NCI-H748 (cell line): ENCODE measurements around the gene CHMP6.

Source experiments
- DNase-seq: peaks from one replicate; lab custom pipeline; 2025; ENCODE audit not compliant: unreplicated experiment; lab: John Stamatoyannopoulos, UW

CHMP6 gene

DNA sequence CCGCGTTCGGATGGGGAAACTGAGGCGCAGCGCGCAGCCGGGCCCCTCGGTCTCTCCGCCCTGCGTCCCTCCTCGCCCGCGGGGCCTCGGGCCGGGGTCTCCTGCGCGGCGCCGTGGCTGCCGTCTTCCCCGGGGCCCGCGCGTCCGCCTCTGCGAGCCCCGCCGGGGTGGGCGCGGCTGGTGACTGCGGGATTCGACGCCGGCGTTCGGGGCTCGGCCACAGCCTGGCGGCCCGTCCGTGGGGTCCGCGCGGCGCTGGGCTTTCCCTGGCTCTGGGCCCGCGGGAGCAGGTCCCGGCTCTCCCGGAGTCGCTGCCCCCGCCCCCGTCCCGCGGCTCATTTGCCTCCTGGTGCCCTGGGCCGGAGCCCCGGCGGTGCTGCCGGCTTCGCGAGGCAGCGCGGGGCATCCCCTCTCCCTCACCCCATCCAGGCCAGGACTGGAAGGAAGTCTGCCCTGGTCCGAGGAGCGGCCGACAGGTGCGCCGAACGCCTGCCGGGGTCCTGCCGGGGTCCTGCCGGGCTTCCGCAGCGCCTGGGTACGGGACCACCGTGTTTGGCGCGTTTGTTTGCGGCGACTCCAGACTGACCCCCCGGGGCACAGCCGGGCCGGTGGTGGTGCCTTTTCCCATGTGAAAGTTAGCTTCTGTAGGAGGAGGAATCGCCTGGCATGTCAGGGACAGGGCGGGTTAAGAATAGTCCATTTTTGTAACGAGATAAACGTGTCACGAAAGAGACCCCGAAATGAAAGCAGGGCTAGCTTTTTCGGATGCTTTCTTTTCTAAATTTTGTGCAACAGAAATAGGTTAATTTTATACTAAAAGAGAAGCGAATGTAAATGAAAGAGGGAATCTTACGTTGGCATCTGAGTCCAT, 671 bp downstream of the CHMP6 start:
- DNase-seq = no peak

DNA sequence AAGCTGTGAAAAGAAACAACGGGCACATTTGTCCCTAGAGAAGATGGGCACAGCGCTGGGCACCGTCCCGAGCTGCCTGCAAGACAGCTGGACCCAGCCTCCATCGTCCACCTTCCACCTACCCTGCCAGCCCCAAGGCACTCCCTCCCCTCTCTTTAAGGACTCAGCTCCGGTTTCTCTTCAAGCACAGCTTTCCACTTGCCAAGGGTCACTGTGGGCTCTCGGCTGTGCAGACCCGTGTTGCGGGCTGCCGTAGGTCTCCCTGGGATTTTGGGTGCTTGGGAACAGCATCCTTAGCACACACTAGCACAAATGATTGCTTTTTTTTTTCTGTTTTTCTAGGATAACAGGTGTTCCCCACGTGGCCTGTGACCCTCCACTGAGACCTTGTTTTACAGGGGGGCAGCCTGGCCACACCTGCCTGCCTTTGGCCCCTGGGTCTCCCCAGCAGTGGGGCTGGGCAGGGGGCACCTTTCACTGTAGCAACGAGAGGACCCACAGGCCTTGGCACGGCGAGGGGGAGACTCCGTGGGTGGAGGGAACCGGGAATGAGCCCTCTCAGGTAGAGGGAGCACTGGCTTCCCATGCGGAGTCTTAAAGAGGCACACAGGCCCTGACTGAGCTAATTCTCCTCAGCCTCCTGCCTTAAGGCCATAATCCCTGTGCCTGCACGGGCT, 1.4 kb downstream of the CHMP6 start:
- DNase-seq = no peak

DNA sequence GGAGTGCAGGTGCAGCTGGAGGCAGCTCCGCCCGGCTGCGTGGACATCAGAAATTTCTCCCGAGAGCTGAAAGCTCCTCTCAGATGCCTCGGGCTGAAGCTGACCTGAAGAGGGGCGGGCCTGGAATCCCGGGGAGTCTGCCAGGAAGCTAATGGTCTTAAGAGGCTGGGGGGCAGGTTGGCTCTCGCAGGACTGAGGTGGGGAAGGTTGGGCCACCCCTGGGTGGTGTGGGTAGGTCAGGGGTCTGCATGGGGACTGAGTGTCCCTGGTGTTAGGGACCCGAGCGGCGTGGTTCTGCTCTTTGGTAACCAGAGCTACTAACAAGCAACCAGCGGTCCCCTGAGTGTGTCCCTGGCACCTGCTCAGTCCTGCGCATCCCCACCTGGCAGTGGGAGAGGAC, 3.5 kb downstream of the CHMP6 start:
- no peak for DNase-seq

DNA sequence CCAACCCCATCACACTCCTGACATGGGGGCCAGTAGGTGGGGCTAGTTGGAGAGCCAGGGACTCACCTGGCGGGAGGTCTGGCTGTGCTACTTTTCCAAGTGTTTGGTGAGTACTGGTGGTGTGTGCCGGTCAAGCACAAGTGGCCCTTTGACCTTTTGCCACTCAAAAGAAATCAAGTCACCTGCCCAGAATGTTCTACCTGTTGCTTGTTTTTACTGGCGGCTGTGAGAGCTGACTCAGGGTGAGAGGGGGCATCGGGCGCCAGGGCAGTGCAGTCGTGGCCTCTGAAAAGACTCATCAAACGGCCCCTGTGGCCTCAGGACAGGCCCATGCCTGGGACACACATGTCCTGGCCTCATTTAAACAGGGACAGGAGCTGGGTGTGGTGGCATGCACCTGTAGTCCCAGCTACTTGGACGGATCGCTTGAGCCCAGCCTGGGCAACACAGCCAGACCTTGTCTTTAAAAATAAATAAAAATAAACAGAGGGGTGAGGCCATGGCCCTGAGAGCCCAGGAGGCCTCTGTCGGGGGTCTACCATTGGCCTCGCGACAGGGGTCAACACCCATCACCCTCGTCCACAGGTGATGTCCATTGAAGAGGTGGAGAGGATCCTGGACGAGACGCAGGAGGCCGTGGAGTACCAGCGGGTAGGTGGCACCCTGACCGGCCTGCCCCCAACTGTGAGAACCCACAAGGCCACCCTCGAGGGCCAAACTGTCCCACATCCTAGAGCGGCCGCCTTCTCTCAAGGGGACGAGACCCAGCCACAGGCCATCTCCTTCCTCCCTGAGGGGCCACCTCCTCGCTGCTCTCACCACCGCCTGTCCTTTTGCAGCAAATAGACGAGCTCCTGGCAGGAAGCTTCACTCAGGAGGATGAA, 5.0 kb downstream of the CHMP6 start:
- no peak for DNase-seq

DNA sequence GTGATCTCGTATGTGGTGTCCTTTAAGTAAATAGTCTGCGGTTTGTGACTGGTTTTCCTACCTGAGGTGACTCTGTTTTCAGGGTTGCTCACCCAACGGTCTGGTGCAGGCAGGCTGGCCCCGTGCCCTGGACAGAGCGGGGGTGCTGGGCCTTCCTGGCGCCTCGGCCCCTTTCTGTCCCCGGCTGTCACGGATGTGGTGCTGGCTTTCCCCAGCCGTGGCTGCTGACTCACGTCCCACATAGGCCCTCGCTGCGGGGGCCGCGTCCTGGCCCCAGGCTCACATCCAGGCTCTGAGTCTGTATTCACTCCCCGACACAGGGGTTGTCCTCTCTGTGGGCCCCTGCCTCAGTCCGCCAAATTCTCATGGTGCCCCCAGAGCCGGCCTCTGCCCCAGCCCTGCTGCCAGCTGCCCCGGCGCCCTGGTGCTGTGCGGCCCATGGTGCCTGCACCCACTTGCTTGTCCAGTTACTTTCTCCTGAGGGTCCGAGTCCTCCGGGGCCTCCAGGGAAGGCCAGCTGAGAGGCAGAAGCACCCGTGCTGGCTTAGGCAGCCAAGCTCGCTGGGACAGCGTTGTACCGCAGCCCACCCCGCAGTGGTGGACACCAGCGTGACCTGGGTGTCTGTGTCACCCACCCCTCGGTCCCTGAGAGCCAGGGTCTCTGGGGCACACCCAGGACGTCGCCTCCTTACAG, 5.9 kb downstream of the CHMP6 start:
- DNase-seq = no peak

DNA sequence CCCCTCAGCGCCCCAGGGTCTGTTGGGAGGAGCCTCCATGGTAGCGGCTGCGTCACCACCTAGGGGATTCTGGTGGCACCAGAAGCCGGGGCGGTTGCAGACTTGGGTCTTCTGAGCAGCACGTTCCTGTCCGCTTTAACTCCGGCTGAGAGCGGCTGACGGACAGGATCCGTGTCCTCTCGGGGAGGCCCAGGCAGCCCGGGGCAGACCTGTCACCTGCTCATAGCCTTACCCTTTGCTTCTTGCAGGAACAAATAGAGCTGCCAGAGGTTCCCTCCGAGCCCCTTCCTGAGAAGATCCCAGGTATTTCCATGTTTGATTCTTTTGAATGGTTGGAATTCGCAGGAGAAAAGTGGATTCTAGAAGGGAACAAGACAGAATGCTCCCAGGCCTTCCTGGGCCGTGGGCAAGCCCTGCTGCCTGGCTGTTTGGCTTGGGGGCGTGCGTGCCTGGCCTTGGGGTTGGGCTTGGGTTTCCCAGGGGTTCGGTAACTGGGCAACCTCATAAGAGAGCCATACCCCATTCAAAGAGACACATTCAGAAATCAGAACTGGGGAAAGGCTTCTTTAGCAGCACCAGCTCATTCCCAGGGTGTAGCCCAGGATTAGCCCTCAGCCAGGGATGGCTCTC, 6.6 kb downstream of the CHMP6 start:
- no peak for DNase-seq

DNA sequence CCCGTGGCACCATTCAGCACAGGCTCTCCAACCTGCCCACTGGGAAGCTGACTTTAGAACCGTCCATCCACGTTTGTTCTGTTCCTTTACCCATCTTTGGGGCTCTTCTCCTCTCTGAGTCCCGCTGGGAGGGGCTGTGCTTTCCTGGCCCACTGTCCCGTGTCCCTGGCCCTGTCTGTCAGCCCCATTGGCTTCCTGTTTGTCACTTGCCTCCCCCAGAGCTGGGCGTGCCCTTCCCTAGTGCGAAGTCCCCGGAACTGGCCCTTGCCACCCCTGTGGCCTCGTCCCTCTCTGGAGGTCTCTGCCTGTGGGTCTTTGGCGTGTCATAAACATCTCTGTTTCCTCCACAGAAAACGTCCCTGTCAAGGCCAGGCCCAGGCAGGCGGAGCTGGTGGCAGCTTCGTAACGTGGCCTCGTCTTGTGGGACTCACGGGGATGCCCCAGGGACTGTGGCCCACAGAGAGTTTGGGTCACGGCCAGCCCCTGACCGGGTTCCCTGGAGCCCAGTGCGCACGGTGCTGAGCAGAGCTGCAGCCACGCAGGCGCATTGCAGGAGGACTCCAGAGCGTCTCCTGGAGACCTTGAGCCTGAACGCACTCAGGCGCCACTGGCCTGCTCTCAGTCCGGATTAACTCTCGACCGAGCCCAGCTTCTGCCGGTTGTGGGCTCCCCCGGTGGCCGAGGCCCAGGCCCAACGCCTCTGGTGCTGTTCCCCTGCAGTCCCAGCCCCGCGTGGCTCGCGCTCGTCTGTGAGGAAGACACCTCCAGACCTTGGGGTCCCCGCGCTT, 7.3 kb downstream of the CHMP6 start:
- no peak for DNase-seq

DNA sequence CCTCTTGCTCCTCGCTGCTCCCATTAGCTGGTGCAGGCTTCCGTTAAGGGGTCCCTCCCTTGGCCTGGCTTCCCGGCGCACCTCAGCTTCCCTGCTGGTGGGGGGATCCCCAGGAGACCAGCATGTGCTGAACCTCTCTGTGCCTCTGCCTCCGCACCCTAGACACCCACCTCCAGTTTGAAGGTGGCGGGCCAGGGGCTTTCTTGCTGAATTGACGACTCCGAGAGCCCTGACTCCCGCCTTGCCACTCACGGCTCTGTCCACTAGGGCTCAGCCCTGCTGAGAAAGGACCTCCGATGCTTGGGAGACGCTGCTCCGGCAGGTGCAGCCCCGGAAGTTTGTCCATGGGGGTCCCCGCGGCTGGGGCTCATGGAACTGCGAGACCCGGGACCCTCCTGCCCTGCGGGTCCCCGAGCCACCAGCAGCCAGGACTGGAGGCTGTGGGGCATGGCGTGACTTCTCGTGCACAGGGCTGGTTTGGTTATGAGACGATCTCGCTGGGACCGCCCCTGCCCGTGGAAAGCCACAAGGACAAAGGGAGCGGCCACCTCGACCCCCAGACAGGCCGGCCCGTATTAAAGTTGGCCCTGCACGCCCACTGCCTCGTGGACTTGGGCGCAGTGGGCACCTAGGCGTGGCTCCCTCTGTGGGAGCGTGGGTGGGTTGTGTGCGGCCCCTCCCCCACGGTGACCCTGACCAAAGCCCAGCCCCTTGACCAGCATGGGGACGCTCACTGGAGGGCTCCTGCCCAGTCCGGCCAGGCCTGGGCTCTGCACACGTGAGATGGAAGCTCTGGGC, 8.1 kb downstream of the CHMP6 start:
- no peak for DNase-seq

DNA sequence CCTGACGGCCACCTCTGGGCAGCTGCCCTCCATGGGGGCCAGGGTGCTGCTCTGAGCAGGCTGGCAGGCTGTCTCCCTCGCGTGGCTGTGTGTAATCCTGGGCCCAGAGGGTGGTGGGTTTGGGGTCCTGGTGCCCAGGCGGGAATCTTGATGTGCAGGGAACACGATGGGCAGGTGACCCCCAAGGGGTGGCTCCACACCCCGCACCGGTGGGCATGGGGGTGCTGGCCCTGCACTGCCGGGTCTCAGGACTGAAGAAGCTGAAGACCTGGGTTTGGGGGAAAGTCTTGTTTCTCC, 8.6 kb downstream of the CHMP6 start:
- no peak for DNase-seq

DNA sequence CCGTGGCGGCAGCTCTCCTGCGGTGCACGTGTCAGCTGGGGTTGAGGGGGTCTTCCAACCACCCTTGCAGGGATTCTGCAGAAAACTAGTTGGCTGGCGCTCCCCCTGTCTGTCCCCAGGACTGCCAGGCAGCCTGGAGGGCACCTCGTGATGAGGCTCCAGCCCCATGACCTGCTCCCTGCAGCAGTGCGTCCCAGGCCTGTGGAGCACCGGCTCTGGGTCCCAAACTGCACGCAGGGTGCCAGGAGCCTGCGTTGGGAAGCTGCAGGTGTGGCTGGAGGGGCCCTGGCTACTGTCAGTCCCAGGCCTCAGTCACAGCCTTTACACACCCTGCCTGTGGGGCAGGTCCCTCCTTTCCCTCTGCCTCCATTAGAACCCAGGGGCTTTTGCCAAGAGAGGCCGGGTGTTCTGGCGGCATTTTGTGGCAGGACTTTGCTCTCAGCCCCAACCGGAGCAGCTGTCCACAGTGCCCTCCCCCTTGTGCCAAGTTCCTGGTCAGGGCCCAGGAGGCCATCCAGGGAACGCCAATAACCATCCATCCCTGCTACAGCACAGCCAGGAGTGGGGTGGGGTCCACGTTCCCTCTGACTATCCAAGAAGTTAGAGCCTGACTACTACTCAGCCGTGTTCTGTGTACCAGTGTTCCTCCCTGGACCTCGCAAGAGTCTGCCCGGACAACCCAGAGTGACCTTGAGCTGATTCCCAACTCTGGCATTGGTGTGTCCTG, 9.2 kb downstream of the CHMP6 start:
- no peak for DNase-seq

DNA sequence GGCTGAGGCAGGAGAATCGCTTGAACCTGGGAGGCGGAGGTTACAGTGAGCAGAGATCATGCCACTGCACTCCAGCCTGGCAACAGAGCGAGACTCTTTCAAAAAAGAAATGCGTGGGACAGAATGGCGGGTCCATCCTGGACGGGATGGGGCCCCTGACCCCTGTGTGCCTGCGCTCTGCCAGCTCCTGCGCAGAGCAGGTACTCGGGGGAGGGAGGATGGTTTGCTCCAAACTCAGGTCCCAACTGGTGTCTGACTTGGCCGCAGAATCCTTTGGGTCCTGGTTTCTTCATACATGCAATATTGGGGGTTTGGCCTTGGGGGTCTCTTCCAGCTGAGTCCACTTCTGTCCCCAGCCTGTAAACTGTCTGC, 10.4 kb downstream of the CHMP6 start:
- DNase-seq = no peak

DNA sequence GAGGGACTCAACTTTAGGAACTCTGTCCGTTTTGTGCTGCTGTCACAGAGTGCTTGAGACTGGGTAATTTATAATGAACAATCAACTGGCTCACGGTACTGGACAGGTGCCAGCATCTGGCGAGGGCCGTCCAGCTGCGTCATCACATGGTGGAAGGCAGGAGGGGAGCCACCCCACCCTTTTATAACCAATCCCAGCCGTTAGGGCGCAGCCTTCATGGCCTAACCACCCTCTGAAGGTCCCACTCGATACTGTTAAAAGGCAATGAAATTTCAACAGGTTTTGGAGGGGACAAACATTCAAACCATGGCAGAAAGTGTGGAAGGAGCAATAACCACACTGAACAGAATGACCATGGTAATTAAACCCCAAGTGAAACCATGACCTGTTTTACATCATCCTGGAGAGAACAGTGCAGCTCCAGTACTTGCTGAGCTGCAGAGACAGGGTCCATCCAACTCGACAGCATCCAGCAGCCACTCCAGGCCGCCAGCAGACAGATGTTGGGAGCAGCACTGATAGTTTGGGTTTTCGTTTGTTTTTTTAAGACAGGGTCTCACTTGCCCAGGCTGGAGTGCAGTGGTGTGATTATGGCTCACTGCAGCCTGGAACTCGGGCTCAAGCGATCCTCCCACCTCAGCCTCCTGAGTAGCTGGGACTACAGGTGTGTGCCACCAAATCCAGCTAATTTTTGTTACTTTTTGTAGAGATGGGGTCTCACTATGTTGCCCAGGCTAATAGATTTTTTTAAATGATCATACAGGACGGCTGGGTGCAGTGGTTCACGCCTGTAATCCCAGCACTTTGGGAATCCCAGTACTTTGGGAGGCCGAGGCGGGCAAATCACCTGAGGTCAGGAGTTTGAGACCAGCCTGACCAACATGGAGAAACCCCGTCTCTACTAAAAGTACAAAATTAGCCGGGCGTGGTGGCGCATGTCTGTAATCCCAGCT, 11.0 kb downstream of the CHMP6 start:
- peak; percentile 81 for DNase-seq

DNA sequence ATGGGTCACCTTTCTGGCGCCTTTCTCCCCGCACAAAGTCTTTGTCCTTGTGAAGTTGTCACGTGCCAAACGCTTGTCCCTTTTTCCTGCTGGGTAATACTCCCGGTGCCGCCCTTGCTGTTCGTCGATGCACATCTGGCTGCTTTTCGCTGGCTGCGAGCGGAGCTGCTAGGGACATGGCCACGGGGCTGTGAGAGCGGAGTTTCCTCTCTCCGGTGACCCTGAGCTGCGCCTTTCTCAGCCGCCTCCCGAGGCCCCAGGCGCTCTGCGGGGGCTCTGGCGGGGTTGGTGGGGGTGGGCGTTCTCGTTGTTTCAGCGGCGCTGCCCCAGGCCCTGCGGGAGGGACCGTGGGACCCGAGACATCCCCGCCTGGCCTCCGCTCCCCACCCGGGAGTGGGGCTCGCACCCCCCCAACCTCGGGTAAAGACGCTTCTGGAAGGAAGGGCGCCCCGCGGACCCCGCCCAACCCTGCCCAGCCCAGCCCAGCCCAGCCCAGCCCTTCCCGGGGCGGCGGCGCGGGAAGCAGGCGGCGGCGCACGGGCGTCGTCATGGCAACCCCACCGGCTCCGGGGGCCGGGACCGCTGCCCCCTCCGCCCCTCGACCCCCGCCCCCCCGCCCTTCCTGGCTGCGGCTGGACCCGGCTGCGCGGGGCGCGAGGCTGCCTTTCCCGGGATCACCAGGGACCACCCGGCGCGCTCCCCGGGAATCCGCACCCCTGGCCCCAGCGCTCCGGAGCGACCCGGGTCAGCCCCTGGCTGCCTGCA, 12.3 kb downstream of the CHMP6 start:
- peak; percentile 52 for DNase-seq

DNA sequence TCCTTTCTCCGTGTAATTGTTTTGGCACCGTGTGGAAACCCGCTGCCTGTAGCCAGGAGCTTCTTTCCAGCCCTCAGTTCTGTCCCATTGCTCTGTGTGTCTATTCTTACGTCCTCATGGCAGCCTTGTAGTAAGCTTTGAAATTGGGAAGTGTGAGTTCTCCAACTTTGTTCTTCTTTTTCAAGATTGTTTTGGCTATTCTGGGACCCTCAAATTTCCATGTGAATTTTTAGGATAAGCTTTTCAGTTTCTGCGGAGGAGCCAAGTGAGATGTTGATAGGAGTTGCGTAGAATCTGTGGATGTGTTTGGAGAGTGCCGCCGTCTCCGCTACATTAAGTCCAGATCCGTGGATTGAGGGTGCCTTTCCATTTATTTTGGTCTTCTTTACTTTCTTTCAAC, 15.2 kb downstream of the CHMP6 start:
- DNase-seq = no peak

DNA sequence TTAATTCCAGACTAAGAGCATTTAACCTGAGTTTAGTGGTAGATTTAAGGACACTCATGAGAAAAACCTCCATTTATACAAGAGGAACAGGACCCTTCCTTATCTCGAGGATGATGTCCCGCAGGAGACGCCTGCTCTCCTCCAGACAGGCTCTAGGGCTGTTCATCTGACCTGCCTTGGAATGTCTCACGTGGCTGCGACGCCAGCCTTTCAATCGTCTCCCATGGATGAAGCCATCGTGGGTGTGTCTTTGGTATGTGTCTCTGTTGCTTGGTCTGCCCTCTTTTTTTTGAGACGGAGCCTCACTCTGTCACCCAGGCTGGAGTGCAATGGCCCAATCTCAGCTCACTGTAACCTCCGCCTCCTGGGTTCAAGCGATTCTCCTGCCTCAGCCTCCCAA, 16.5 kb downstream of the CHMP6 start:
- DNase-seq = no peak

DNA sequence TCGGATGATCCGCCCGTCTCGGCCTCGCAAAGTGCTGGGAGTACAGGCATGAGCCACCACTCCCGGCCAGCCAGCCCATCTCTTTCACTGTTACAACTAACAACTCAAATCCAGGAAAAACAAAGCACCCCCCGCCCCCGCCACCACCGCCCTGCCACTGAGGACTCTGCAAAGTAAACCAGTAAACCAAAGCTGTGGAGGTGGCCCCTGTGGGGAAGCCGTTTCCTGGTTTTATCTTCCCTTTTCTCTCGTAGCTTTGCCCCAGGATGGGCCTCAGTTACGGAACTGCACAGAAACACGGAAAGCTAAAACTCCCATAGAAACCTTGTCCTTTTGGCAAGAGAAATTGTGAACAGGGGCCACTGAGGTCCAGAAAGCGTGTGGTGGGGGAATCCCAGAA, 17.5 kb downstream of the CHMP6 start:
- no peak for DNase-seq

DNA sequence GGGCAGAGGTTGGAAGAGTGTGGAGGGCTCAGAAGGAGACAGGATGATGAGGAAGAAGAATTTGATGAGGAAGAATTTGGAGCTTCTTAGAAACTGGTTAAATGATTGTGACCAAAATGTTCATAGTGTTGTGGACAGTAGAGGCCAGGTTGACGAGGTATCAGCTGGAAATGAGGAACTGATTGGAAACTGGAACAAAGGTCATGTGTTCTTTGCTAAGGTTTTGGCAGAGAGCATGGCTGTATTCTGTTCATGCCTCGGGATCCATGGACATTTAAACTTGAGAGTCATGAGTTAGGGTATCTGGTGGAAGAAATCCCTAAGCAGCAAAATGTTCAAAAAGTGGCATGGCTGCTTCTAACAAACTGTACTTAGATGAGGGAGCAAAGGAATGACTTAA, 19.3 kb downstream of the CHMP6 start:
- DNase-seq = no peak
